GM23338 (cell line): ENCODE data around the gene MRGPRG. TPM values are rescaled to one million over a fixed set of nuclear protein-coding genes. Genes with fewer than 3 reads are reported as not detected.

Experiments
- ATAC-seq: fragments of 200-7000 bp; cut with Tn5 transposase; 3 replicates; pipeline ENCODE4 v1.9.1; 2020
- DNase-seq: peaks from one replicate; pipeline ENCODE4 v3.0.0-alpha.2; 2015; ENCODE audit warnings: low spot score
- H2AFZ ChIP-seq: fragments of 200-600 bp; sonication (generic); 2 replicates; pipeline ENCODE4 v1.8.0; 2016; ENCODE audit warnings: antibody characterized with exemption, mild to moderate bottlenecking, moderate library complexity
- H3F3A ChIP-seq: fragments of 200-600 bp; sonication (generic); replicated peaks from 2 replicates; pipeline ENCODE4 v1.8.0; 2017; ENCODE audit warnings: antibody characterized with exemption, mixed run types, low read depth
- H3K27ac ChIP-seq: fragments of 200-600 bp; sonication (generic); 2 replicates; pipeline ENCODE4 v1.6.1; 2016; ENCODE audit warnings: low read depth
- H3K27me3 ChIP-seq: fragments of 200-600 bp; sonication (generic); 2 replicates; pipeline ENCODE4 v1.8.0; 2016; ENCODE audit warnings: mild to moderate bottlenecking, mixed run types, moderate library complexity; ENCODE audit not compliant: insufficient read depth
- H3K36me3 ChIP-seq: fragments of 200-600 bp; sonication (generic); 2 replicates; pipeline ENCODE4 v1.8.0; 2016; ENCODE audit warnings: mild to moderate bottlenecking; ENCODE audit not compliant: insufficient read depth
- H3K4me1 ChIP-seq: fragments of 200-600 bp; sonication (generic); 2 replicates; pipeline ENCODE4 v1.8.0; 2016; ENCODE audit warnings: mild to moderate bottlenecking, moderate library complexity; ENCODE audit not compliant: insufficient read depth
- H3K4me2 ChIP-seq: fragments of 200-600 bp; sonication (generic); 2 replicates; pipeline ENCODE4 v1.7.1; 2017; ENCODE audit warnings: mixed run types
- H3K4me3 ChIP-seq: fragments of 200-600 bp; sonication (generic); 2 replicates; pipeline ENCODE4 v1.6.1; 2016; ENCODE audit warnings: mixed run types
- H3K79me2 ChIP-seq: fragments of 200-600 bp; sonication (generic); replicated peaks from 2 replicates; pipeline ENCODE4 v1.8.0; 2017; ENCODE audit warnings: mild to moderate bottlenecking; ENCODE audit not compliant: insufficient read depth
- H3K9me2 ChIP-seq: fragments of 200-600 bp; sonication (generic); 2 replicates; pipeline ENCODE4 v1.8.0; 2017; ENCODE audit not compliant: insufficient read depth
- H4K20me1 ChIP-seq: fragments of 200-600 bp; sonication (generic); replicated peaks from 2 replicates; pipeline ENCODE4 v1.8.0; 2017; ENCODE audit warnings: mild to moderate bottlenecking; ENCODE audit not compliant: insufficient read depth
- H3K27ac Mint-ChIP-seq: 2 replicates; pipeline ENCODE4 v1.8.0; 2020; ENCODE audit warnings: inconsistent platforms, mild to moderate bottlenecking, moderate library complexity, mixed read lengths
- H3K27me3 Mint-ChIP-seq: 3 replicates; pipeline ENCODE4 v1.8.0; 2022; ENCODE audit warnings: low read depth, mild to moderate bottlenecking, moderate library complexity, mixed read lengths, inconsistent platforms; ENCODE audit not compliant: insufficient read depth, poor library complexity
- H3K36me3 Mint-ChIP-seq: 3 replicates; pipeline ENCODE4 v1.8.0; 2021; ENCODE audit warnings: low read depth, mild to moderate bottlenecking, inconsistent platforms, moderate library complexity, mixed read lengths
- H3K4me1 Mint-ChIP-seq: 3 replicates; pipeline ENCODE4 v1.8.0; 2020; ENCODE audit warnings: mild to moderate bottlenecking, inconsistent platforms, mixed read lengths
- H3K4me3 Mint-ChIP-seq: 3 replicates; pipeline ENCODE4 v1.8.0; 2021; ENCODE audit warnings: moderate library complexity, mild to moderate bottlenecking, inconsistent platforms, mixed read lengths
- H3K9me3 Mint-ChIP-seq: 3 replicates; pipeline ENCODE4 v1.8.0; 2020; ENCODE audit warnings: moderate library complexity, mild to moderate bottlenecking, inconsistent platforms, mixed read lengths
- CREB1 ChIP-seq: fragments of 250-450 bp; sonication (Bioruptor Pico); IDR thresholded peaks from 2 replicates; pipeline ENCODE4 v1.5.0; 2020; ENCODE audit warnings: low read depth, mild to moderate bottlenecking, moderate library complexity
- CTCF ChIP-seq, 2 experiments: fragments of 200-600 bp in 1 of 2; sonication (generic) in 1 of 2; conservative IDR thresholded peaks; 2 replicates each; pipeline versions ENCODE4 v1.5.1 to v1.6.1; 2016 to 2017; ENCODE audit warnings: antibody characterized with exemption in 2 of 2, low read depth in 2 of 2, mild to moderate bottlenecking in 2 of 2, moderate library complexity in 1 of 2
- ETS1 ChIP-seq: IDR thresholded peaks from 2 replicates; pipeline ENCODE4 v1.6.1; 2016; ENCODE audit warnings: antibody characterized with exemption
- EZH2phosphoT487 ChIP-seq: fragments of 200-600 bp; sonication (generic); IDR thresholded peaks from one replicate; pipeline ENCODE4 v1.8.1; 2018; ENCODE audit warnings: antibody characterized with exemption; ENCODE audit not compliant: unreplicated experiment
- JUNB ChIP-seq: IDR thresholded peaks from one replicate; pipeline ENCODE4 v1.6.1; 2016; ENCODE audit warnings: antibody characterized with exemption; ENCODE audit not compliant: unreplicated experiment
- NANOG ChIP-seq: IDR thresholded peaks from 2 replicates; pipeline ENCODE4 v1.6.1; 2016; ENCODE audit warnings: antibody characterized with exemption, borderline replicate concordance
- POLR2AphosphoS5 ChIP-seq: IDR thresholded peaks from 2 replicates; pipeline ENCODE4 v1.6.1; 2016; ENCODE audit warnings: antibody characterized with exemption, low read depth
- REST ChIP-seq: IDR thresholded peaks from one replicate; pipeline ENCODE4 v1.6.1; 2018; ENCODE audit warnings: antibody characterized with exemption; ENCODE audit not compliant: unreplicated experiment
- STAT1 ChIP-seq: IDR thresholded peaks from one replicate; pipeline ENCODE4 v1.6.1; 2016; ENCODE audit warnings: antibody characterized with exemption; ENCODE audit not compliant: unreplicated experiment
- ZNF114 ChIP-seq: fragments of 250-450 bp; sonication (Bioruptor Pico); IDR thresholded peaks from 2 replicates; pipeline ENCODE4 v1.5.0; 2020; ENCODE audit warnings: mild to moderate bottlenecking, moderate library complexity
- ZNF462 ChIP-seq: fragments of 250-450 bp; sonication (Bioruptor Pico); IDR thresholded peaks from 2 replicates; pipeline ENCODE4 v1.5.0; 2020; ENCODE audit warnings: mild to moderate bottlenecking, moderate library complexity
- polyA plus RNA-seq: library from polyadenylated mRNA; unstranded; fragments of >200 nt; fragmentation: Nextera tagmentation; extraction: Ambion mirVana; gene quantifications from 2 replicates; pipeline ENCODE4 v1.2.1, GENCODE V29; 2016
- total RNA-seq: library from RNA; depleted of rRNA; stranded (reverse); fragments of >200 nt; shearing (Covaris generic); gene quantifications from 2 replicates; pipeline ENCODE4 v1.2.3, GENCODE V29; 2014

Gene MRGPRG
- total and polyA plus RNA-seq, 2 experiments from 2014 or later: not detected

- TF ChIP-seq REST (no peak), STAT1 (no peak), ETS1 (no peak), ZNF114 (no peak), CREB1 (no peak), NANOG (no peak), CTCF (conservative IDR thresholded peaks at IDR 0.05; ENCODE audit: low read depth in 2 of 2) (no peak), EZH2phosphoT487 (no peak), POLR2AphosphoS5 (no peak), JUNB (no peak), ZNF462 (CRISPR knock-in tag) (no peak)
- Mint-ChIP-seq H3K4me3 (no peak overlapping the region), H3K27me3 (peaks cover 21% of the 10 kb centered on the region), H3K27ac (no peak overlapping the region), H3K9me3 (0 out of 3 replicates have a peak, but pooled peaks cover 3% of the 10 kb centered on the region), H3K36me3 (no peaks in the 10 kb centered on the region; the same call in 1 of the 3 replicates), H3K4me1 (peaks cover 34% of the 10 kb centered on the region)
- Histone ChIP-seq H3K36me3 (no peaks in the 10 kb centered on the region), H3K27ac (no peak overlapping the region), H3K4me3 (no peak overlapping the region), H2AFZ (no peak overlapping the region), H3K27me3 (no peaks in the 10 kb centered on the region), H4K20me1 (no peaks in the 10 kb centered on the region), H3K9me2 (0 out of 2 replicates have a peak, but pooled peaks cover 3% of the 10 kb centered on the region), H3K79me2 (no peaks in the 10 kb centered on the region), H3F3A (0 out of 2 replicates have a peak, but pooled peaks cover 4% of the 10 kb centered on the region), H3K4me2 (no peak overlapping the region), H3K4me1 (peaks cover 13% of the 10 kb centered on the region)
- DNase-seq (no peak), ATAC-seq (no peak)
Measured at GRCh38 chr11:3193373-3194015, 25.1 kb downstream of the MRGPRG start.
